ENCODE measurements around the gene MRGPRE. TPM values are rescaled to one million over a fixed set of nuclear protein-coding genes. Genes with fewer than 3 reads are reported as not detected.

The MRGPRE gene
- total RNA-seq, 1 experiment from 2014 or later = not detected

DNA sequence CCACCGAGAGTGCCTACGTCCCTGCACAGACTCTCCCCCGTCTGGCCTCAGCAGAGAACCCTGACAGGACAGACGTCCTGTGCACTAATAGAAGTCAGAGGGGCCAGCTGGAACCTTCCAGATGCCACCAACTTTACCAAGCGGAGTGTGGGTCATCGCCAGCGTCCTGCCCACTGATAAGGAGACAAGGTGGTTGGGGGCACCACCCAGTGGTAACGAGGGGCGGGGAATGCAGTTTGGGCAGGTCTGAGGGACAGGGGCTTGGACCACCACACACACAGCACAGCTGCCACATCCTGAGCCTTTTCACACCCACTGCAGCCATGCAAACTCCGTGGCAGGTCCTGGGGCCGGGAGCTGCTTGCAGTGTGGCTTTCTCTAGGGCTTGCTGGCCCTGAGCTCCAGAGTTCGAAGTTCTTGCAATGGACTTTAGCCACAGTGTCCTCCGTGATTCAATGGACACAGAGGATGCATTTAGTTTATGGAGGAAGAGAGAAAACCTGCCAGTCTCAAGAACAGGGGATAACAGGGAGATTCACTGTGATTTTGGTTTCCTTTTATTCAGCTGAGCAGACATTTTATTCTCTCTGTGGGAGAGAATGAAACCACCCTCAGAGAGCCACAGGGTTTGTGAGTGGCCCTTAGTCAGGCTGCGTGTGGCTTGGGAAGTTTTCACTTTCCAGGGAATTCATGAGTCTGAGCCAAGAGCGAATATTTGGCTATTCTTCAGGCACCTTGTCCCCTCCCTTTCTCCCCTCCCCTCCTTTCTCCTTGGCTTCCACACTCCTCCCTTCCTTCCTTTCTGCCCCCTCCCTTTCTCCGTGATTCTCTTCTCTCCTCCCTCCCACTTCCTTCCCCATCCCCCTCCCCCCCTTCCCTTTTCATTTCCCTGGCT lies 26.7 kb downstream of the MRGPRE start:
- Mint-ChIP-seq H3K9me3 (no peaks in the 10 kb centered on the region), H3K4me1 (peaks cover 10% of the 10 kb centered on the region), H3K4me3 (no peak overlapping the region), H3K27me3 (ENCODE audit: low read depth) (peaks cover 45% of the 10 kb centered on the region), H3K27ac (no peak overlapping the region), H3K36me3 (no peaks in the 10 kb centered on the region)
- DNase-seq (ENCODE audit: low spot score) (peak; percentile 12), ATAC-seq (no peak)
- CTCF ChIA-PET = interaction anchor here (1.0 to 1.7 kb wide), 3 partner anchors 10 to 136 kb away, joined by 3 to 4 read pairs (median 4); no protein-coding TSS in a partner anchor
- no peak for TF ChIP-seq ATF1 (CRISPR knock-in tag; IDR thresholded peaks at IDR 0.05)
- TF ChIP-seq ZNF121 (CRISPR knock-in tag; IDR thresholded peaks at IDR 0.05) = no peak
- TF ChIP-seq, protein P1, sequence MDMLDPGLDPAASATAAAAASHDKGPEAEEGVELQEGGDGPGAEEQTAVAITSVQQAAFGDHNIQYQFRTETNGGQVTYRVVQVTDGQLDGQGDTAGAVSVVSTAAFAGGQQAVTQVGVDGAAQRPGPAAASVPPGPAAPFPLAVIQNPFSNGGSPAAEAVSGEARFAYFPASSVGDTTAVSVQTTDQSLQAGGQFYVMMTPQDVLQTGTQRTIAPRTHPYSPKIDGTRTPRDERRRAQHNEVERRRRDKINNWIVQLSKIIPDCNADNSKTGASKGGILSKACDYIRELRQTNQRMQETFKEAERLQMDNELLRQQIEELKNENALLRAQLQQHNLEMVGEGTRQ (CRISPR knock-in tag; IDR thresholded peaks at IDR 0.05) = no peak
- TF ChIP-seq ZNF671 (CRISPR knock-in tag; IDR thresholded peaks at IDR 0.05) = no peak
- TF ChIP-seq FOXP1 (CRISPR knock-in tag; IDR thresholded peaks at IDR 0.05; ENCODE audit: borderline replicate concordance) = no peak
- TF ChIP-seq, protein P2, sequence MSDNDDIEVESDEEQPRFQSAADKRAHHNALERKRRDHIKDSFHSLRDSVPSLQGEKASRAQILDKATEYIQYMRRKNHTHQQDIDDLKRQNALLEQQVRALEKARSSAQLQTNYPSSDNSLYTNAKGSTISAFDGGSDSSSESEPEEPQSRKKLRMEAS (CRISPR knock-in tag; IDR thresholded peaks at IDR 0.05) = no peak
- no peak for TF ChIP-seq NR3C1 (CRISPR knock-in tag; conservative IDR thresholded peaks at IDR 0.05; ENCODE audit: low read depth)
- no peak for TF ChIP-seq JAZF1 (CRISPR knock-in tag; IDR thresholded peaks at IDR 0.05)
- TF ChIP-seq, protein P3, sequence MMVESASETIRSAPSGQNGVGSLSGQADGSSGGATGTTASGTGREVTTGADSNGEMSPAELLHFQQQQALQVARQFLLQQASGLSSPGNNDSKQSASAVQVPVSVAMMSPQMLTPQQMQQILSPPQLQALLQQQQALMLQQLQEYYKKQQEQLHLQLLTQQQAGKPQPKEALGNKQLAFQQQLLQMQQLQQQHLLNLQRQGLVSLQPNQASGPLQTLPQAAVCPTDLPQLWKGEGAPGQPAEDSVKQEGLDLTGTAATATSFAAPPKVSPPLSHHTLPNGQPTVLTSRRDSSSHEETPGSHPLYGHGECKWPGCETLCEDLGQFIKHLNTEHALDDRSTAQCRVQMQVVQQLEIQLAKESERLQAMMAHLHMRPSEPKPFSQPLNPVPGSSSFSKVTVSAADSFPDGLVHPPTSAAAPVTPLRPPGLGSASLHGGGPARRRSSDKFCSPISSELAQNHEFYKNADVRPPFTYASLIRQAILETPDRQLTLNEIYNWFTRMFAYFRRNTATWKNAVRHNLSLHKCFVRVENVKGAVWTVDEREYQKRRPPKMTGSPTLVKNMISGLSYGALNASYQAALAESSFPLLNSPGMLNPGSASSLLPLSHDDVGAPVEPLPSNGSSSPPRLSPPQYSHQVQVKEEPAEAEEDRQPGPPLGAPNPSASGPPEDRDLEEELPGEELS (CRISPR knock-in tag; IDR thresholded peaks at IDR 0.05) = no peak
- no peak for TF ChIP-seq CBFB (CRISPR knock-in tag; IDR thresholded peaks at IDR 0.05; ENCODE audit: low read depth)
- TF ChIP-seq CREM (CRISPR knock-in tag; IDR thresholded peaks at IDR 0.05) = no peak
- TF ChIP-seq, protein P4, sequence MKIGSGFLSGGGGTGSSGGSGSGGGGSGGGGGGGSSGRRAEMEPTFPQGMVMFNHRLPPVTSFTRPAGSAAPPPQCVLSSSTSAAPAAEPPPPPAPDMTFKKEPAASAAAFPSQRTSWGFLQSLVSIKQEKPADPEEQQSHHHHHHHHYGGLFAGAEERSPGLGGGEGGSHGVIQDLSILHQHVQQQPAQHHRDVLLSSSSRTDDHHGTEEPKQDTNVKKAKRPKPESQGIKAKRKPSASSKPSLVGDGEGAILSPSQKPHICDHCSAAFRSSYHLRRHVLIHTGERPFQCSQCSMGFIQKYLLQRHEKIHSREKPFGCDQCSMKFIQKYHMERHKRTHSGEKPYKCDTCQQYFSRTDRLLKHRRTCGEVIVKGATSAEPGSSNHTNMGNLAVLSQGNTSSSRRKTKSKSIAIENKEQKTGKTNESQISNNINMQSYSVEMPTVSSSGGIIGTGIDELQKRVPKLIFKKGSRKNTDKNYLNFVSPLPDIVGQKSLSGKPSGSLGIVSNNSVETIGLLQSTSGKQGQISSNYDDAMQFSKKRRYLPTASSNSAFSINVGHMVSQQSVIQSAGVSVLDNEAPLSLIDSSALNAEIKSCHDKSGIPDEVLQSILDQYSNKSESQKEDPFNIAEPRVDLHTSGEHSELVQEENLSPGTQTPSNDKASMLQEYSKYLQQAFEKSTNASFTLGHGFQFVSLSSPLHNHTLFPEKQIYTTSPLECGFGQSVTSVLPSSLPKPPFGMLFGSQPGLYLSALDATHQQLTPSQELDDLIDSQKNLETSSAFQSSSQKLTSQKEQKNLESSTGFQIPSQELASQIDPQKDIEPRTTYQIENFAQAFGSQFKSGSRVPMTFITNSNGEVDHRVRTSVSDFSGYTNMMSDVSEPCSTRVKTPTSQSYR (CRISPR knock-in tag; IDR thresholded peaks at IDR 0.05) = no peak
- TF ChIP-seq MXD4 (CRISPR knock-in tag; IDR thresholded peaks at IDR 0.05; ENCODE audit: borderline replicate concordance) = no peak
- TF ChIP-seq, protein P5, sequence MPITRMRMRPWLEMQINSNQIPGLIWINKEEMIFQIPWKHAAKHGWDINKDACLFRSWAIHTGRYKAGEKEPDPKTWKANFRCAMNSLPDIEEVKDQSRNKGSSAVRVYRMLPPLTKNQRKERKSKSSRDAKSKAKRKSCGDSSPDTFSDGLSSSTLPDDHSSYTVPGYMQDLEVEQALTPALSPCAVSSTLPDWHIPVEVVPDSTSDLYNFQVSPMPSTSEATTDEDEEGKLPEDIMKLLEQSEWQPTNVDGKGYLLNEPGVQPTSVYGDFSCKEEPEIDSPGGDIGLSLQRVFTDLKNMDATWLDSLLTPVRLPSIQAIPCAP (CRISPR knock-in tag; IDR thresholded peaks at IDR 0.05) = no peak
- no peak for TF ChIP-seq NR2C2 (CRISPR knock-in tag; IDR thresholded peaks at IDR 0.05)
- no peak for TF ChIP-seq PRRX2 (CRISPR knock-in tag; IDR thresholded peaks at IDR 0.05)
- no peak for TF ChIP-seq ZNF232 (CRISPR knock-in tag; IDR thresholded peaks at IDR 0.05)
- no peak for TF ChIP-seq FOXK1 (CRISPR knock-in tag; IDR thresholded peaks at IDR 0.05)
- POLR2A ChIA-PET = interaction anchor here (0.6 kb wide), 1 partner anchor 1768 kb away, joined by 6 read pairs; no protein-coding TSS in a partner anchor

Measured in WTC11 (cell line).